IPS DF 6.9 (cell line): ENCODE results near the gene FAM184B.
"Not testable (repeated sequence)": the region's sequence is repeated elsewhere in the genome, so short reads cannot be mapped to it uniquely, and the experiment has no call there.

Source experiments
- DNase-seq: peaks from one replicate; pipeline ENCODE4 v3.0.0-alpha.2; 2013; ENCODE audit warnings: low read depth, low spot score
- H3K27ac ChIP-seq: one replicate; pipeline ENCODE4 v1.5.1; 2013; ENCODE audit warnings: low read length, control low read depth
- H3K27me3 ChIP-seq: 2 replicates; pipeline ENCODE4 v1.6.1; 2013; ENCODE audit warnings: mild to moderate bottlenecking, low read length; ENCODE audit not compliant: control insufficient read depth, insufficient read depth
- H3K36me3 ChIP-seq: 2 replicates; pipeline ENCODE4 v1.6.1; 2013; ENCODE audit warnings: low read length; ENCODE audit not compliant: control insufficient read depth, insufficient read depth
- H3K4me1 ChIP-seq: 2 replicates; pipeline ENCODE4 v1.6.1; 2013; ENCODE audit warnings: low read length; ENCODE audit not compliant: control insufficient read depth, insufficient read depth
- H3K4me3 ChIP-seq: 2 replicates; pipeline ENCODE4 v1.5.1; 2013; ENCODE audit warnings: mild to moderate bottlenecking, low read length
- H3K9me3 ChIP-seq: 2 replicates; pipeline ENCODE4 v1.6.1; 2013; ENCODE audit warnings: low read length, inconsistent platforms; ENCODE audit not compliant: control insufficient read depth, insufficient read depth
- WGBS: extraction: QIAGEN DNeasy Blood & Tissue Kit; methylation state at CpG from one replicate; pipeline ENCODE4 v1.1.7; 2013; ENCODE audit warnings: mixed read lengths, missing lambda C conversion rate; ENCODE audit not compliant: insufficient read length, insufficient coverage; 5-methylcytosine and 5-hydroxymethylcytosine counted together

The FAM184B gene

DNA sequence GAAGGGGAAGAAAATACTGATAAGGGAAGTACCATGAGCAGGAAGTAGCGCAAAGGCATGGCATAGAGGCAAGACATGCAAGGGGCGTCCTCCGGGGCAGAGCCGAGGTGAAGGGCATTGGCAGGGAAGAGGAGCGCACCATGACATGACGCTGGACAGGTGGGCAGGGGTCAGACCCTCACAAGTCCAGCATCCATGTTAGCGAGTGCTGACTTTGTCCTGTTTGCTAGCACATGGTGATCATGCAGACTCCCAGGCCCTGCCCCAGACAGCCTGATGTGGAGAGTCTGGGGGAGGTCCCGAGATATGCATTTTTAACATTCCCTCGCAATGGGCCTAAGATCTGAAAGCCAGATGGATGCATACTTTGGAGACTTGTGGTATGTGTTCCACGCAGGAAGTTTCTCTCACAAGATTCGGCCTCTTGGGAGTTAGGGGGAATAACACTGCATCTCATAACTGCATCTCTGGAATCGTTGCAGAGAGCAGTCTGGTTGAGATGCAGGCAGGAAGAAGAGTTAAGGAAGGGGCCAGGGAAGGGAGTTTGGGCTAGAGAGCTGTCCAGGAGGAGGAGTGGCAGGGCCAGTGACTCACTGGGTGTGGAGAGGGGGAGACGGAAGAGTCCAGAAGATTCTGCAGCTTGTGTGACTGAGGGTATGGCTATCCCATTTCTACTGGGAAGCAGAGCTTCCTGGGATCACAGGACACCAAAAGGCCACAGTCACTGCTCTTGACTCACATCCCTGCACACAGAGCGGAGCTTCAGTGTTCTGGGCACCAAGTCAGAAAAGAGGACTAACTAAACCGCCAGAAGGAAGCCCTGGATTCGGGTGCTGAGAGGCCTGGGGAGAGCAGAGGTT lies 59.7 kb downstream of the FAM184B start:
- no peaks in the 10 kb centered on the region for H3K9me3 ChIP-seq
- peaks cover 2% of the 10 kb centered on the region; the same call in 1 of the 2 replicates for H3K4me1 ChIP-seq
- H3K4me3 ChIP-seq, result no peak overlapping the region
- H3K27me3 ChIP-seq, result peaks cover 1% of the 10 kb centered on the region; the same call in 1 of the 2 replicates
- DNase-seq, result no peak
- no peak overlapping the region for H3K27ac ChIP-seq
- H3K36me3 ChIP-seq, result no peaks in the 10 kb centered on the region
- WGBS, result no CpG with 5 or more reads among the region's 16 CpGs

DNA sequence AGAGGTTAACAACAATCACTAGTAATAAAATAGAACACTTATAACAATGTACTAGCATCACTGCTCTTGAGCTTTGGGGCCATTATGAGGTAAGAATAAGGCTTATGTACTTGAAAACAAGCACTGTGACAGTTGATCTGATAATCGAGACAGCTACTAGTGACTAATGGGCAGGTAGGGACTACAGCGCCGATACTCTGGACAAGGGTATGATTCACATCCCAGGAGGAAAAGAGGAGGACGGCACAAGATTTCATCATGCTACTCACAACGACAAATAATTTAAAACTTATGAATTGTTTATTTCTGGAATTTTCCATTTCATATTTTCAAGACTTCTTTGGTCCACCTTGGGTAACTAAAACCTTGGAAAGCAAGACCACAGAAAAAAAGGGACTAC lies 62.3 kb downstream of the FAM184B start:
- no CpG with 5 or more reads among the region's 5 CpGs for WGBS

GRCh38 chr4:17718471-17718870 lies 63.0 kb downstream of the FAM184B start:
- Histone ChIP-seq H3K27ac (no peak overlapping the region), H3K27me3 (no peaks in the 10 kb centered on the region), H3K36me3 (no peaks in the 10 kb centered on the region), H3K4me3 (no peak overlapping the region), H3K9me3 (no peaks in the 10 kb centered on the region), H3K4me1 (peaks cover 2% of the 10 kb centered on the region; the same call in 1 of the 2 replicates)
- WGBS, result no CpG with 5 or more reads among the region's 3 CpGs
- DNase-seq, result no peak

More for the DNA sequence above, 62.3 kb downstream of the FAM184B start:
- Histone ChIP-seq H3K27ac (no peak overlapping the region), H3K4me3 (no peak overlapping the region), H3K36me3 (no peaks in the 10 kb centered on the region), H3K27me3 (no peaks in the 10 kb centered on the region), H3K4me1 (peaks cover 2% of the 10 kb centered on the region; the same call in 1 of the 2 replicates), H3K9me3 (no peaks in the 10 kb centered on the region)
- no peak for DNase-seq

DNA sequence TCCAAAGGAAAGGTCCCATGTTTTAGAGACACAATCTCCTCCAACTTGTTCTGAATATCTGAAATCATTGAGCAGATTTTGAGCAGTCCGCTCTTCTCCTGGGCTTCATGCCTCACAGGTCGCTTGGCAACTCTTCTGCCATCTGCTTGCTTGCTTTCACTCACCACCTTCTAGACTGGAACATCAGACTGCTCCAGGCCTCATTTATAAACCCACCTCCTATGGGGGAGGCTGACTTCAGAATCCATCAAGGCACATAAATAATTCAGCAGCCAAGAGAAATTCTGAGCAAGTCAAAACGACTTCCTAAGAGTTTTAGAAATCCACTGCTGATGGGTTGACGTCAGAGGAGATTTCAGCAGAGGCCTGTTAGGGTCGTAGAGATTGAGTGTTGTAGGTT lies 64.1 kb downstream of the FAM184B start:
- H3K27ac ChIP-seq, result no peak overlapping the region
- no peaks in the 10 kb centered on the region for H3K36me3 ChIP-seq
- H3K4me3 ChIP-seq, result no peak overlapping the region
- H3K9me3 ChIP-seq, result no peaks in the 10 kb centered on the region
- no peaks in the 10 kb centered on the region for H3K27me3 ChIP-seq
- WGBS, result no CpG with 5 or more reads among the region's 5 CpGs
- no peak for DNase-seq
- peaks cover 2% of the 10 kb centered on the region; the same call in 1 of the 2 replicates for H3K4me1 ChIP-seq

DNA sequence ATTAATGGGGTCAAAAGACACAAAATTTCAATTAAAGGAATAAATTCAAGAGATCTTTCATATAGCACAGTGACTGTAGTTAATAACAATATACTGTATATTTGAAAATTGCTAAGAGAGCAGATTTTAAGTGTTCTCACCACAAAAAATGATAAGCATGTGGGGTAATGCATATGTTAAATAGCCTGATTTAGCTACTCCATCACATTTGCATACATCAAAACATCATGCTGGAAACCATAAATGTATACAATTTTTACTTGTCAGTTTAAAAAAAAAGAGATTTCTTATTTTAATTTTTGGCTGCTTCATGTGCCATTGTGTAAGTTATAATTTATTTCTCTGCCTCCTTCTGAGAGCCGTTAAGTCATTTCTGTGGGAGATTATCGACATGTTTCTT lies 65.9 kb downstream of the FAM184B start:
- no peak overlapping the region for H3K4me3 ChIP-seq
- WGBS, result no CpG with 5 or more reads among the region's 2 CpGs
- H3K9me3 ChIP-seq, result no peaks in the 10 kb centered on the region
- no peaks in the 10 kb centered on the region for H3K27me3 ChIP-seq
- no peak for DNase-seq
- no peaks in the 10 kb centered on the region for H3K36me3 ChIP-seq
- no peak overlapping the region for H3K27ac ChIP-seq
- H3K4me1 ChIP-seq, result no peaks in the 10 kb centered on the region

GRCh38 chr4:17713779-17714178 lies 67.6 kb downstream of the FAM184B start:
- Histone ChIP-seq H3K4me1 (no peaks in the 10 kb centered on the region), H3K27me3 (no peaks in the 10 kb centered on the region), H3K9me3 (no peaks in the 10 kb centered on the region), H3K4me3 (no peak overlapping the region), H3K36me3 (no peaks in the 10 kb centered on the region), H3K27ac (no peak overlapping the region)
- no CpG with 5 or more reads among the region's 5 CpGs for WGBS
- no peak for DNase-seq

DNA sequence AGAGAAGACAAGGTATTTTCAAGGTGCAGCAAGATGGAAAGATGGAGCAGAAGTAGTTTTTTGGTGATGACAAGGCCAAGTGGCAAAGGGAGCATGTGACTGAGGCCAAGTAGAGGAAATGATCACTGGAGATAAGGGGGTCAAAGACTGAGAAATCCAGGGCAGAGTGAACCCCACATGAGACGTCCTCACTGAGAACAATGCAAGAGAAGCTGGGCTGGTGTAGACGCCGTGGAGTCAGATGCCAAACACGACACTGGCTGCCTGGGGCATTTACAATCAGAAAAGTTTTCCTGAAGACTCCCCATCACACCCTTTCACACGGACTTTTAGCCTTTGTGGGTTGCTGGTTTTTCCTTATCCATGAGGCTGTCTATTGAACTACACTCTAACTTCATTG lies 69.3 kb downstream of the FAM184B start:
- Histone ChIP-seq H3K4me1 (no peaks in the 10 kb centered on the region), H3K4me3 (no peak overlapping the region), H3K27ac (no peak overlapping the region), H3K36me3 (no peaks in the 10 kb centered on the region), H3K9me3 (no peaks in the 10 kb centered on the region), H3K27me3 (no peaks in the 10 kb centered on the region)
- DNase-seq, result no peak
- WGBS, result no CpG with 5 or more reads among the region's 5 CpGs

- H3K4me3 ChIP-seq, H3K4me1 ChIP-seq, H3K27ac ChIP-seq, H3K9me3 ChIP-seq, H3K27me3 ChIP-seq, DNase-seq, H3K36me3 ChIP-seq: not testable (repeated sequence)
- WGBS, result no CpG with 5 or more reads among the region's 8 CpGs
Observed at GRCh38 chr4:17711206-17711605, 70.2 kb downstream of the FAM184B start.

- H3K27ac ChIP-seq, result no peak overlapping the region
Observed at GRCh38 chr4:17709763-17710068, 71.7 kb downstream of the FAM184B start.

DNA sequence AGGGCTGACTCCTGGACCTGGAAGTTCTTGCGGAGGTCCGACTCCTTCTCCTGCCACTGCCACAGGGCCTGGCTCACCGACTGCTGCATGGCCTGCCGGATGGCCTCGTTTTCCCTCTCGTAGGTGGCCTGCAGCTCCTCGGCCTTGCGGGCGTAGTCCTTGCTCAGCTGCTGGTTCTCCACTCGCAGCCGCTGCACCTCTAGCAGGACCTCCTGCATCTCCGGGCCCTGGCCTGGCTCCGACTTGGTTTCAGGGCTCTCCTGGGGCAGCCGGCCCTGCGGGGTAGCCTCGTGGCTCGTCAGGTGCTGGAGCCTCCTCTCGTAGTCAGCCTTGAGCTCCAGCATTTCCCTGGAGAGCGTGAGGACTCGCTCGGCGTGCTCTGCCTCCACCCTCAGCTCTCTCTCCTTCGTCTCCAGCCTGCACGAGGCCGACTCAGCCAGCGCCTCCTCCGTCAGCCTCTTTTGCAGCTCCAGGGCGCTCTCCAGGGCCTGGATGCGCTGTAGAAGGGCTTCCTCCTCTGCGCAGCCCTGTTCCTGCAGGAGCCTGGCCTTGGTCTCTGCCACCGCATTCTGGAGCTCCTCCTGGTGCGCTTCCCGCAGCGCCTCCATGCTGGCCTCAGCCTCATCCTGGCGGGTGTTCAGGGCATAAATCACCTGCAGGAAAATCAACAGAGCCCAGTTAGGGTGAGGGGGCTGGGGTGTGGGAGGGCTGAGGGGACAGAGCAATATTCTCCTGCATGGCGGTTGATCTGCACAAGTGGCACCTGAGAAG lies 72.2 kb downstream of the FAM184B start:
- Histone ChIP-seq H3K4me1 (no peaks in the 10 kb centered on the region), H3K27ac (no peak overlapping the region), H3K36me3 (no peaks in the 10 kb centered on the region), H3K27me3 (no peaks in the 10 kb centered on the region), H3K9me3 (no peaks in the 10 kb centered on the region), H3K4me3 (no peak overlapping the region)
- WGBS, result no CpG with 5 or more reads among the region's 36 CpGs
- no peak for DNase-seq

More at GRCh38 chr4:17709763-17710068, 71.7 kb downstream of the FAM184B start:
- H3K9me3 ChIP-seq, result no peaks in the 10 kb centered on the region
- no peaks in the 10 kb centered on the region for H3K27me3 ChIP-seq
- H3K4me1 ChIP-seq, result no peaks in the 10 kb centered on the region
- no peak overlapping the region for H3K4me3 ChIP-seq
- no peak for DNase-seq
- no CpG with 5 or more reads among the region's 8 CpGs for WGBS
- no peaks in the 10 kb centered on the region for H3K36me3 ChIP-seq
